ENCODE measurements around the gene CAPRIN1.

Gene CAPRIN1

DNA sequence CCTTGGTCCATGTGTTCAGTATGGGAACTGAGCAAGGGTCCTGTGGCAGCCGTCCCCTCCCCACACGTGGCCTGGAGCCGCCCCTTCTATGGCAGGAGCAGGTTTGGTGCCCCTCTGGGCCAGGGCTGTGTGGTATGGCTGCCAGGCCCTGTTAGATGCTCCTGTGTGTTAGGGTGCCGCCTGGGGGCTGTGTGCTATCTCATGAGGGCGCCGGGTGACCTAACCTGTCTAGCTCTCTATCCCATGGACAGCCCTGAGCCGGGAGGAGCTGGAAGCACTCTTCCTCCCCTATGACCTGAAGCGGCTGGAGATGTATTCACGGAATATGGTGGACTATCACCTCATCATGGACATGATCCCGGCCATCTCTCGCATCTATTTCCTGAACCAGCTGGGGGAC is 88.6 kb downstream of the CAPRIN1 start:
- DNase-seq, result no peak

DNA sequence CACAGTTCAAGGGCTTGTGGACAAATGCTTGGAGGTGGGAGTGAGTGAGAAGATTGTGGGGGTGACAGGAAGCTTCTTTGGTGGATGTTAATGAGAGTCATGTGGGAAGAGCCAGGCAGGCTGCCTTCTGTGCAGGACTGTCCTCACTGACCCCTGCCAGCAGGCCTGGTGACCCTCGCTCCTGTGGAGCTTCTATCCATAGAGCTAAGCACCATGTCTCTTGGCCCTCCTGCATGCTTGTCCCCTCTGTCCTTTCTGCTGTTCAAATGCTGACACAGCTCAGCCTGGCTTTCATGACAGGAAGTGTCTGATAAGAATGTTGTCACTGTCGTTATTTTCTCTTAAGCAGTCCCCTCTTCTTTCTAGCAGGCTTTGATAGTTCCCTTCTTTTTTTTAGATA is 91.5 kb downstream of the CAPRIN1 start:
- no peak for DNase-seq

- DNase-seq, result no peak
Observed at GRCh38 chr11:34145073-34145472, 93.5 kb downstream of the CAPRIN1 start.

- no peak for DNase-seq
Observed at GRCh38 chr11:34145847-34146381, 94.4 kb downstream of the CAPRIN1 start.

- DNase-seq, result no peak
Observed at GRCh38 chr11:34146411-34146810, 94.9 kb downstream of the CAPRIN1 start.

- DNase-seq, result no peak
Observed at GRCh38 chr11:34146866-34147265, 95.3 kb downstream of the CAPRIN1 start.

DNA sequence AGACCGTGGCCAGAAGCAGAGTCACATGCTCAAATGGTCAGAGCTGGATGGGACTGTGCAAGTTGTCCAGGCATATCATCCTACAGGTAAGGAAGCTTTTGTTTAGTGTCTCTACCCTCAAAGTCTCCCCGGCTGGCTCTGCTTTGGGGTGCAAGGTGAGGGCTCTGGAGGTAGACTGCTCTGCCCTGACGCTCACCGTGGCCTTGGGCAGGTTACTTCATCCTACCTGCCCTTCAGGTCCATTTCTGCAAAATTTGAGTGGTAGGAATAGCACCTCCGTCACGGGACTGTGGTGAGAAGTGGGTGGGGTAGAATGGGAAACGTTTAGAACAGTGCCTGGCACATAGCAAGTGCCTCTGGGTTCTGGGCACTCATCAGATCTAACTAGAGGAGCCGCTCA is 96.0 kb downstream of the CAPRIN1 start:
- DNase-seq, result no peak

DNA sequence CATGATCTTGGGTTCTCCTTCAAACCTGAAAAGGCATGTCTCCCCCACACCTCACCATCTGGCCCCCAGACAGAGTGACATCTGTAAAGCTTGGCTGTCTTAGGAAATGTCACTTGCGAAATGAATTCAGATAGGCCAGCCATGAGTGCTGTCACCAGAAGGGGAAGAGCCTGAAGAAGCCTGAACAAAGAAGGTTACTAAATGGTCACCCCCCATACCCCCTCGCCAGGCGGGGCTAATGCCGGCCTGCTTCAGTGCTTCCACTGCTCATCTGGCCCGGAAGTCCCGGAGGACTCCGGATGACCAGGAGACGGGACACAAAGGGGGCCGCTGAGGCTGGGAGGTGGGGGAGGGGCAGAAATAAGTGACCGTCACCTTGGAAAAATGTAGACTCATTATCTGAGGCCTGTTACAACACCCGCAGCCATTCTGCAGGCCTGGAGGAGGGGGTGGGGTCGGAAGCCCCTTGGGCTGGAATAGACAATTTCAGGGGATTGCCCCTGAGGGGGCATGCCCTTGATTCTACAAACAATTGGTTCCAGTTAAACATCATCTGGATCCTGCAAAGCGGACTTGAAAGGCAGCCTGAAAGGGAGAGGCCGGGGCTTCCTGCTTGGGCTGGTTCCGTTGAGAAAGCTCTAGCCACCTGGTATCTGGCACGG is 97.1 kb downstream of the CAPRIN1 start:
- DNase-seq, result no peak

DNA sequence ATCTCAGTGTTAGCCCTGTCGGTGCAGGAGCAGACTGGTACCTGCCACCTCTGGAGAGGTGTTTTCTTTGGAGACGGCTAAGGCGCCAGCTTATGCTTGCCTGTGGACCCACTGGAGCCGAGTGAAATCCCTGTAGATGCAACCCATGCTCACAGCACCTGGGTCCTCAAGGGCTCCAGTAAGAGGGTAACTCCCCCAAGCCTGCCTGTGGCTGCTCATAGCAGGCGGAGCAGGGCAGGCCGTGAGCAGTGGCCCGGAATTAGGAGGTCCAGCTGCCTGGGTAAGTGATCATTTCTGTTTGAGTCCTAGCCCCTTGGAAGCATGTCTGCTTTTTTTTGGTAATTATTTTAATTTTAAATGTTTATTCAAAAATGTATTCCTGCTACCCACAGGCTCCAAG is 97.7 kb downstream of the CAPRIN1 start:
- no peak for DNase-seq

- DNase-seq, result no peak
Observed at GRCh38 chr11:34149786-34150185, 98.3 kb downstream of the CAPRIN1 start.

DNA sequence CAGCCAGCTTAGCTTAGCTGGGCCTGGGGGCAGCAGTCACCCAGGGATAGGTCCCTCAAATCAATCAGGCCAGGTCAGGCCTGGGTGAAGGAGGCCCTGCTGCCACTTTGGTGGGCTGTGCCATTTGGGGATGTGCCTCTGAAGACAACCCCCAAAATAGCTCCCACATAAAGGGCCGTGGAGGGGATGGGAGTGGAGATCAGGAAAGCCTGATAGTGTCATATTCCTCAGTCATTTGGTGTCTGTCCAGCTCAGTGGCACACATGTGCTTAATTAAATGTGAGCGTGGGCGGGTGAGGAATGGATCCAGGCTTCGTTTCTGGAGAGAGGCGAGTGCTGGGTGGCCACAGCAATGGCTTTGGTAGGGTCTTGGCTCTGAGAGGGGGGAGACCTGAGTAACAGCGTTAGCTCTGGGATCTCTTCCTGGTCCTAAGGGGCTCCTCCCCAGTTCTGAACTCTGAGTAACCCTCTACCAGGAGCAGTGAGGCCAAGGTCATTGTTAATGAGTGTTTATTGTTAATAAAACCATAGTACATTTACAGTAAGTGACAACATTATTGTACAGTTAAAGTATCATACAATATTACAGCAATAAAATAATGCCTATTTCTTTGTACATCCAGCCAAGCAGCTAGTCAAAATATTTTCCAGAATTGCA is 99.1 kb downstream of the CAPRIN1 start:
- no peak for DNase-seq

Data from hypothalamus (tissue), 51 donors.